OCI-LY3 (cell line): Measurements from ENCODE around the gene GALNT2.
A peak's percentile ranks its signal among the peaks of the same experiment; 100 is the strongest.

Source experiments
- H2AFZ ChIP-seq: fragments of 200-600, 300-600 bp; shearing (Covaris generic); 2 replicates; pipeline ENCODE4 v1.6.0; 2014; ENCODE audit warnings: antibody characterized with exemption, low read depth, low read length
- H3K27ac ChIP-seq: fragments of 200-600, 300-600 bp; sonication (generic); 2 replicates; pipeline ENCODE4 v1.5.1; 2014; ENCODE audit warnings: mild to moderate bottlenecking, low read length, moderate library complexity, mixed read lengths
- H3K27me3 ChIP-seq: fragments of 200-600, 300-600 bp; sonication (generic); 2 replicates; pipeline ENCODE4 v1.6.1; 2014; ENCODE audit warnings: low read depth, low read length, mixed read lengths
- H3K36me3 ChIP-seq: fragments of 200-600, 300-600 bp; sonication (generic); replicated peaks from 2 replicates; pipeline ENCODE3; 2014; ENCODE audit warnings: low read depth, low read length, mixed read lengths
- H3K4me1 ChIP-seq: fragments of 300-600, 200-600 bp; sonication (generic); 2 replicates; pipeline ENCODE4 v1.6.1; 2014; ENCODE audit warnings: low read length, mixed read lengths
- H3K4me2 ChIP-seq: fragments of 200-600, 300-600 bp; sonication (generic); 2 replicates; pipeline ENCODE4 v1.6.1; 2014; ENCODE audit warnings: low read length, mixed read lengths
- H3K4me3 ChIP-seq: fragments of 300-600, 200-600 bp; sonication (generic); 2 replicates; pipeline ENCODE4 v1.5.1; 2014; ENCODE audit warnings: antibody characterized with exemption, mild to moderate bottlenecking, low read length, moderate library complexity
- H3K79me2 ChIP-seq: fragments of 300-600, 200-600 bp; shearing (Covaris generic); 2 replicates; pipeline ENCODE4 v1.6.1; 2014; ENCODE audit warnings: mild to moderate bottlenecking, low read length, mixed read lengths
- H3K9ac ChIP-seq: fragments of 300-600, 200-600 bp; shearing (Covaris generic); 2 replicates; pipeline ENCODE4 v1.6.0; 2014; ENCODE audit warnings: mild to moderate bottlenecking, low read length, moderate library complexity
- H3K9me3 ChIP-seq: fragments of 200-600, 300-600 bp; shearing (Covaris generic); 2 replicates; pipeline ENCODE4 v1.6.1; 2014; ENCODE audit warnings: low read length, mixed read lengths; ENCODE audit not compliant: insufficient read depth
- H4K20me1 ChIP-seq: fragments of 200-600, 300-600 bp; sonication (generic); 2 replicates; pipeline ENCODE4 v1.6.1; 2016; ENCODE audit warnings: low read length, mixed read lengths; ENCODE audit not compliant: insufficient read depth
- EZH2phosphoT487 ChIP-seq: fragments of 200-600 bp; shearing (Covaris generic); IDR thresholded peaks from 2 replicates; pipeline ENCODE4 v1.6.1; 2018; ENCODE audit warnings: antibody characterized with exemption, mixed run types, low read depth
- TF ChIP-seq, protein P1 (sequence below): fragments of 200-600, 300-600 bp; sonication (generic); IDR thresholded peaks from 2 replicates; pipeline ENCODE4 v1.5.1; 2014; ENCODE audit warnings: antibody characterized with exemption, low read length, low read depth

GALNT2 gene

DNA sequence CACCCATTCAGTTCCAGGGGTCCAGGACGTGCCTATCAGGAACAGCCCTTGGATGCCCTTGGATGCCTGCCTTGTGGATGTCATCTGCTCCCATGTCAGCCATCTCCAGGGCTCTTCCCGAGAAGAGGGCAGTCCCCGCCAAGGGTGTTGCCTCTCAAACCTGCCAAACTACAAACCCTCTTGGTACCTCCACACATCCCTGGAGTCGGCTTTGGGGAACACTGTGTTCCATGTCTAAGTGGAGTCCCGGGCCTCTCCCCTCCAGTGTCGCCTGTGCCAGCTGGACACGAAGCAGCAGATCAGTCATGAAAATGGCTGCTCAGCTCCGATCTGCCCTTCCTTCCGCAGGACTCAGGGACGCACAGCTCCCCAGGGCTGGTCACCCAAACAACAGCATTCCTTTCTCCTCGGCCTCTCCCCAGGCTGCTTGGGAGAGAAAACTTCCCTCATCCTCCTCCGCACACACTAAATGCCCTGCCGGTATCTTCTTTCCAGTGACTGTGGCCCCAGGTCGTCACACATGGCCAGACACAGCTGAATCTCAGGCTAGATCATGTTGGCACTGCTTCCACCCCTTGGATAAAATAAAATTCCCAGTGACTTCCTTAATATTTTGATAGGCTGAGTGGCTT, 53.4 kb downstream of the GALNT2 start:
- no peak overlapping the region for H3K27ac ChIP-seq
- H3K27me3 ChIP-seq, result no peaks in the 10 kb centered on the region
- no peak overlapping the region for H3K9ac ChIP-seq
- no peaks in the 10 kb centered on the region; the same call in 1 of the 2 replicates for H3K9me3 ChIP-seq
- H3K79me2 ChIP-seq, result peaks cover 63% of the 10 kb centered on the region
- H3K4me2 ChIP-seq, result no peak overlapping the region
- no peak overlapping the region for H2AFZ ChIP-seq
- TF ChIP-seq, protein P1, sequence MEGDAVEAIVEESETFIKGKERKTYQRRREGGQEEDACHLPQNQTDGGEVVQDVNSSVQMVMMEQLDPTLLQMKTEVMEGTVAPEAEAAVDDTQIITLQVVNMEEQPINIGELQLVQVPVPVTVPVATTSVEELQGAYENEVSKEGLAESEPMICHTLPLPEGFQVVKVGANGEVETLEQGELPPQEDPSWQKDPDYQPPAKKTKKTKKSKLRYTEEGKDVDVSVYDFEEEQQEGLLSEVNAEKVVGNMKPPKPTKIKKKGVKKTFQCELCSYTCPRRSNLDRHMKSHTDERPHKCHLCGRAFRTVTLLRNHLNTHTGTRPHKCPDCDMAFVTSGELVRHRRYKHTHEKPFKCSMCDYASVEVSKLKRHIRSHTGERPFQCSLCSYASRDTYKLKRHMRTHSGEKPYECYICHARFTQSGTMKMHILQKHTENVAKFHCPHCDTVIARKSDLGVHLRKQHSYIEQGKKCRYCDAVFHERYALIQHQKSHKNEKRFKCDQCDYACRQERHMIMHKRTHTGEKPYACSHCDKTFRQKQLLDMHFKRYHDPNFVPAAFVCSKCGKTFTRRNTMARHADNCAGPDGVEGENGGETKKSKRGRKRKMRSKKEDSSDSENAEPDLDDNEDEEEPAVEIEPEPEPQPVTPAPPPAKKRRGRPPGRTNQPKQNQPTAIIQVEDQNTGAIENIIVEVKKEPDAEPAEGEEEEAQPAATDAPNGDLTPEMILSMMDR, result no peak
- TF ChIP-seq EZH2phosphoT487, result no peak
- peaks cover 7% of the 10 kb centered on the region; the same call in 1 of the 2 replicates for H4K20me1 ChIP-seq
- H3K4me1 ChIP-seq, result peaks cover 48% of the 10 kb centered on the region
- H3K4me3 ChIP-seq, result no peak overlapping the region
- peaks cover 5% of the 10 kb centered on the region for H3K36me3 ChIP-seq

DNA sequence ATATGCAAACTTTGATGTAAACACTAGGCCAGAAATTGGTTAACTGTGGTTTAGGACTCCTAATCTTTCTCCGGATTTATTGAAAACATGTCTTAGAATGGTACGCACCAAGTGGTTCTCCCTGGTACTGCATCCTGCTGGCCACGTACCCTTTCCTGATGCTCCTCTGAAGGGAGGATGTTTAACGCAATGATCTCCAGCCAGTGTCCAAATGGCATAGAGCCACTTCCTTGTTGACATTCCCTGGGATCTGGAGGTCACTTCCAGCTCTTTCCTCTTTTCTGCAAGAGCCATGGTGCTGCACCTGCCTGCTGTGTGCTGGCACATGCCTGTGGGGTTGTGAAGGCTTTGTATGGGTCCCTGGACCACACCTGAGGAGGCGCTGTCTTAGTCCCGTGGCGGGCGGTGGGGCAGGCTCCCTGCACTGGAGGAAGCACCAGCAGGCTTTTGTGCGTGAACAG, 53.9 kb downstream of the GALNT2 start:
- peaks cover 12% of the 10 kb centered on the region; the same call in 1 of the 2 replicates for H4K20me1 ChIP-seq
- H3K4me2 ChIP-seq, result peak overlapping the region; percentile 15
- no peak overlapping the region for H3K9ac ChIP-seq
- peaks cover 69% of the 10 kb centered on the region for H3K79me2 ChIP-seq
- no peaks in the 10 kb centered on the region for H3K27me3 ChIP-seq
- no peak overlapping the region for H3K4me3 ChIP-seq
- H3K9me3 ChIP-seq, result no peaks in the 10 kb centered on the region; the same call in 1 of the 2 replicates
- H3K4me1 ChIP-seq, result peaks cover 54% of the 10 kb centered on the region
- peaks cover 5% of the 10 kb centered on the region for H3K36me3 ChIP-seq
- no peak overlapping the region for H2AFZ ChIP-seq
- no peak overlapping the region for H3K27ac ChIP-seq
- TF ChIP-seq, protein P1, result peak; percentile 61
- no peak for TF ChIP-seq EZH2phosphoT487

DNA sequence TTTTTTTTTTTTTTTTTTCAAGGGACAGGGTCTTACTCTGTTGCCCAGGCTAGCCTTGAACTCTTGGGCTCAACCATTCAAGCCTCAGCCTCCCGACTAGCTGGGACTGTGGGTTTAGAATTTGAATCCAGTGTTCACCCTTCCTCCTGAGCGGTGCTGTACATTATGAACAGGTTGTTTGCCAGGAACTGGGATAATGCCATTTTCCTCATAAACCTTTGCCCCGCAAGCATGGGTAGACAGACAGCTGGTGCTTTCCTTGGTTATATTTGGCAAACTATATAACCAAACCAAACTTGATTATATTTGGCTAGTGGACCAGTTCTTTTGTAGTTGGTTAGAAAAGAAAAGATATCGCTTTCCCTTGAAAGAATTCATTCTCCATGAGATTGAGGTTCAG, 54.9 kb downstream of the GALNT2 start:
- peak overlapping the region; percentile 70 for H3K27ac ChIP-seq
- H3K27me3 ChIP-seq, result no peaks in the 10 kb centered on the region
- no peak overlapping the region for H3K4me3 ChIP-seq
- peaks cover 12% of the 10 kb centered on the region; the same call in 1 of the 2 replicates for H4K20me1 ChIP-seq
- H2AFZ ChIP-seq, result no peak overlapping the region
- H3K4me1 ChIP-seq, result peaks cover 64% of the 10 kb centered on the region
- H3K9ac ChIP-seq, result no peak overlapping the region
- no peaks in the 10 kb centered on the region; the same call in 1 of the 2 replicates for H3K9me3 ChIP-seq
- H3K79me2 ChIP-seq, result peaks cover 79% of the 10 kb centered on the region
- peaks cover 5% of the 10 kb centered on the region for H3K36me3 ChIP-seq
- H3K4me2 ChIP-seq, result peak overlapping the region; percentile 71; the same call in 1 of the 2 replicates
- TF ChIP-seq, protein P1, result no peak
- TF ChIP-seq EZH2phosphoT487, result no peak

DNA sequence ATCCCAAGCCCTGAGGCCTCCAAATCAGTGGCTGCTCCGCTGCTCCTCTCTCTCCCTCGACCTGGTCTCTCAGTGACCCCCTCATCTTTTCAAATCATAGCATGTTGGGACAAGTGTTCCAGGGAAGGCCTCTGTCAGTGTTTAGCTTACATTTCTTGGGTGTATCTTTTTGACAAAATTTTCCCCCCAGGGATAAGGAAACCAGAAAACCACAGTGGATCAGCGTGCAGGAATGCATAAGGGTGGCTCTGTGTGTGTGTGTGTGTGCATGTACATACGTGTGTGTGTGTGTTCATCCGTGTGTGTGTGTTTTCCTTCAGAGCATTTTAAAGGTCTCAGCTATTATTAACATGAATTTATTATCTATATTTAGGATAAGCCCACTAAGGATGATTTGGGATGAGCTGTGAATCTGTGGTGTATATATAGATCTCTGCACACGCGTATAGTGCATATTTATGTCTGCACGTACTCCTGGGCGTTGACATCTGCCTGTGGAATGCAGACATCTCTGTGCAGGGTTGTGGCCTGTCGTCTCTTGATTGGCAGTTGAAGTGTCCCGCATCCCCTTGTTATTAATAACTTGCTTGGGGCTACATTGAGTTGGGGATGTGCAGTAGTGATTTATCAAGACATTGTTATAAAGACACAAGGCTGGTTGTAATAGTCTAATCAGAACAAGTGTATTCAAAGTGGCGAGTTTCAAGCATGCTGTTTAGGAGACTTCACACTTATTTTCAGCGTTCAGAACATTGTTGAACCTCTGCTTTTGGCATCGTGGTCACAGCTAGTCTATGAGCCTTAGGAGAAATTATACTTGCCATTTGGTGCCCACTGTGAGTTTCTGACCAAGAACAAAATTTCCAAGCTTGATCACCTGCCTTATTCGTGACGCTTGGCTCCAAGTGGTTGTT, 55.6 kb downstream of the GALNT2 start:
- Histone ChIP-seq H2AFZ (no peak overlapping the region), H3K4me2 (peak overlapping the region; percentile 71), H3K79me2 (peaks cover 85% of the 10 kb centered on the region), H3K9ac (peak overlapping the region; percentile 30; the same call in 1 of the 2 replicates), H3K27ac (peak overlapping the region; percentile 70), H3K36me3 (peaks cover 5% of the 10 kb centered on the region), H3K9me3 (no peaks in the 10 kb centered on the region; the same call in 1 of the 2 replicates), H3K4me1 (peaks cover 68% of the 10 kb centered on the region), H3K27me3 (no peaks in the 10 kb centered on the region), H3K4me3 (peak overlapping the region; percentile 53), H4K20me1 (peaks cover 12% of the 10 kb centered on the region; the same call in 1 of the 2 replicates)
- TF ChIP-seq, protein P1, result no peak
- no peak for TF ChIP-seq EZH2phosphoT487
